HG02970 (cell line): ENCODE results near the gene OR2A2.

Source experiments
- ATAC-seq: cut with Tn5 transposase; IDR thresholded peaks from one replicate; pipeline ENCODE4 v1.9.1; 2021; ENCODE audit warnings: mild to moderate bottlenecking, moderate library complexity, moderate number of reproducible peaks; ENCODE audit not compliant: unreplicated experiment, low FRiP score

OR2A2 gene

DNA sequence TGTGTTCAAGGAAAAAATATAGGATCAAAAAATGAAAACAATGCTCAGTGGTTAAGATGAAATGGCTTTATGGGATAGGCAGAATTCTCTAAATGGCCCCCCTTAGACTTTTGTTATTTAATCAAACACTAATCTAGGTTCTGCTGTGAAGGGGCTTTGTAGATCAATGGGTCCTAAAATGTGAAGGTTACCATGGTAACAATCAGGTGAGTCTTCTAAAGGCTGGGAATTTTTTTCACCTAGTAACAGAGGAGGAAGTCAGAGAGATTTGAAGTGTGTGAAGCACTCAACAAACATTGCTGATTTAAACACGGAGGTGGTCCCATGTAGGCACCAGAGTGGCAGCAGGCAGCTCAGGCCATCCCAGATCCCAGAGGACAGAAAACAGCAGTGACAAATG is 24.7 kb downstream of the OR2A2 start:
- no peak for ATAC-seq

DNA sequence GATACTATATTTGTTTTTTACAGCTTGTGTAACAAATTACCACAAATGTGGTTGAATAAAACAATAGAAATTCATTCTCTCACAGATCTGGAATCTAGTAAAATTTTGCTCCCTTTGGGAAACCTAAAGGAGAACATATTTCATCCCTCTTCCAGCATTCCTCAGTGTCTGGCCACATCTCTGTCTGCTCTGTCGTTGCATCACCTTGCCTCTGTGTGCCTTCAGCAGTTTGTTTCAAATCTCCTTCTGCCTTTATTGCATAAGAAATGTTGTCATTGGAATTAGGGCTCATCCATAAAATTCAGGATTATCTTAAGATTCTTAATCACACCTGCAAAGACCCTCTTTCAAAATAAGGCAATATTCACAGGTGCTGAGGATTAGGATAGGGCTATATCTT is 28.1 kb downstream of the OR2A2 start:
- no peak for ATAC-seq

GRCh38 chr7:144142187-144142586 is 32.8 kb downstream of the OR2A2 start:
- ATAC-seq, result no peak

GRCh38 chr7:144144426-144144825 is 35.0 kb downstream of the OR2A2 start:
- ATAC-seq, result no peak

DNA sequence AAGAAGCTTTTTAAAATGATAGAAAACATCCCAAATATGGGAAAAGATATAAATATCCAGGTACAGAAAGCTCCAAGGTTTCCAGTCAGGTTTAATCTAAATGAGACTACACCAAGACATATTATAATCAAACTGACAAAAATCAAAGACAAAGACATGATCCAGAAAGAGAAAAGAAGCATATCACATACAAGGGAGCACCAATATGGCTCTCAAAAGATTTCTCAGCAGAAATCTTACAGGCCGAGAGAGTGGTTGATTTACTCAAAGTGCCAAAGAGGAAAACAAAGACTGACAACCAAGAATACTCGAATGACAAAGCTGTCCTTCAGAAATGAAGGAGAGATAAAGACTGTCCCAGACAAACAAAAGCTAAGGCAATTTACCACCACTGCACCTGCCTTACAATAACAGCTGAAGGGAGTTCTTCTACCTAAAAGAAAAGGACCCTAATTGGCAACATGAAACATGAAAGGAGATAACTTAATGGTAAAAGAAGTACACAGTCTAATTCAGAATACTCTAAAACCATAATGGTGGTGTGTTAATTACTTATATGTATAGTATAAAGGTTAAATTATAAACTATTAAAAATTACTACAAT is 38.9 kb downstream of the OR2A2 start:
- ATAC-seq, result no peak

DNA sequence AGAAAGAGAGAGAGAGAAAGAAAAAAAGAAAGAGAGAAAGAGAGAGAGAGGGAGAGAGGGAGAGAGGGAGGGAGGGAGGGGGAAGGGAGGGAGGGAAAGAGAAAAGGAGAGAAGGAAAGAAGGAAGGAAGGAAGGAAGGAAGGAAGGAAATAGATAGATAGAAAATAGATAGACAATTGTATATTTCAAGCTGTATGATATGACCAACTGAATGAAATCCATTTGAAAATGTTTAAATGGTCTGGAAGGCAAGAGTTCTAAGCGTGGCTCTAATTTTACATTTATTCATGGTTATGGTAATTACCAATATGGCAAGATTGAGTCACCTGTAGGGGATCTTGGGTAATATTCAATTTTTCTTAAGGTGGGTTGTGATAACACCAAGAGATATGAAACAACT is 49.5 kb downstream of the OR2A2 start:
- no peak for ATAC-seq
